HepG2 (cell line): ENCODE results near the gene PGC. TPM values are rescaled to one million over a fixed set of nuclear protein-coding genes. Genes with fewer than 3 reads are reported as not detected.

Source experiments
- BRCA1 ChIP-seq: sonication (generic); formaldehyde crosslinking; IDR thresholded peaks from 2 replicates; pipeline ENCODE4 v1.4.0; 2020; ENCODE audit warnings: missing genetic modification reagents
- CENPT ChIP-seq: sonication (generic); formaldehyde crosslinking; IDR thresholded peaks from 2 replicates; pipeline ENCODE4 v1.8.0; 2022; ENCODE audit warnings: low read depth, mild to moderate bottlenecking, moderate library complexity, missing genetic modification reagents
- CREM ChIP-seq, 2 experiments: sonication (generic) in 1 of 2; formaldehyde crosslinking in 1 of 2; IDR thresholded peaks; 2 replicates each; pipeline versions ENCODE4 v1.4.0 to v1.6.1; 2016 to 2020; ENCODE audit warnings: antibody characterized with exemption in 1 of 2, mild to moderate bottlenecking in 1 of 2, missing genetic modification reagents in 1 of 2
- FOXJ3 ChIP-seq: sonication (generic); formaldehyde crosslinking; IDR thresholded peaks from 2 replicates; pipeline ENCODE4 v1.4.0; 2020; ENCODE audit warnings: missing genetic modification reagents, mild to moderate bottlenecking, borderline replicate concordance
- GATA4 ChIP-seq: sonication (generic); IDR thresholded peaks from 2 replicates; pipeline ENCODE4 v1.6.1; 2016; ENCODE audit warnings: antibody characterized with exemption, low read depth, borderline replicate concordance
- GTF2F1 ChIP-seq: fragments of 150-350 bp; IDR thresholded peaks from 2 replicates; pipeline ENCODE4 v1.6.1; 2014; ENCODE audit warnings: low read length
- KAT2B ChIP-seq: fragments of 150-350 bp; IDR thresholded peaks from 2 replicates; pipeline ENCODE4 v1.6.1; 2014; ENCODE audit warnings: low read depth, low read length, borderline replicate concordance
- MYC ChIP-seq: sonication (generic); formaldehyde crosslinking; IDR thresholded peaks from 2 replicates; pipeline ENCODE4 v1.9.0; 2021; ENCODE audit warnings: missing genetic modification reagents, borderline replicate concordance
- POLR2G ChIP-seq: fragments of 200-400 bp; formaldehyde crosslinking; IDR thresholded peaks from 2 replicates; pipeline ENCODE4 v1.6.1; 2018; ENCODE audit warnings: mild to moderate bottlenecking, low read depth, low read length, moderate library complexity
- PRDM4 ChIP-seq: sonication (generic); formaldehyde crosslinking; IDR thresholded peaks from 2 replicates; pipeline ENCODE4 v1.9.0; 2021; ENCODE audit warnings: missing genetic modification reagents, borderline replicate concordance
- RARG ChIP-seq: sonication (generic); formaldehyde crosslinking; IDR thresholded peaks from 2 replicates; pipeline ENCODE4 v1.4.0; 2020; ENCODE audit warnings: low read depth, mild to moderate bottlenecking, missing genetic modification reagents
- RCOR2 ChIP-seq: IDR thresholded peaks from 2 replicates; pipeline ENCODE4 v1.6.1; 2016; ENCODE audit warnings: missing biosample characterization, missing genetic modification reagents
- SMC3 ChIP-seq: IDR thresholded peaks from 2 replicates; pipeline ENCODE4 v1.6.1; 2011; ENCODE audit warnings: low read length, improper control_type of control experiment
- SP4 ChIP-seq: sonication (generic); formaldehyde crosslinking; IDR thresholded peaks from 2 replicates; pipeline ENCODE4 v1.8.1; 2023; ENCODE audit warnings: mild to moderate bottlenecking, missing genetic modification reagents
- SRSF9 ChIP-seq: fragments of 200-400 bp; formaldehyde crosslinking; IDR thresholded peaks from 2 replicates; pipeline ENCODE4 v1.6.1; 2018; ENCODE audit warnings: borderline replicate concordance, mild to moderate bottlenecking, low read depth, low read length; ENCODE audit not compliant: insufficient read depth, poor library complexity, severe bottlenecking
- TAF15 ChIP-seq: fragments of 200-400 bp; formaldehyde crosslinking; IDR thresholded peaks from one replicate; pipeline ENCODE4 v1.6.1; 2018; ENCODE audit warnings: mild to moderate bottlenecking, low read depth, low read length; ENCODE audit not compliant: poor library complexity, severe bottlenecking
- ZKSCAN1 ChIP-seq: fragments of 150-350 bp; IDR thresholded peaks from 2 replicates; pipeline ENCODE4 v1.6.1; 2014; ENCODE audit warnings: low read length
- ZNF205 ChIP-seq: IDR thresholded peaks from 2 replicates; pipeline ENCODE4 v1.6.1; 2018; ENCODE audit warnings: missing biosample characterization, missing genetic modification reagents
- ZNF33B ChIP-seq: sonication (generic); formaldehyde crosslinking; IDR thresholded peaks from 2 replicates; pipeline ENCODE4 v1.5.1; 2020; ENCODE audit warnings: mild to moderate bottlenecking, missing genetic modification reagents
- ZNF44 ChIP-seq: sonication (generic); formaldehyde crosslinking; IDR thresholded peaks from 2 replicates; pipeline ENCODE4 v1.5.1; 2020; ENCODE audit warnings: mild to moderate bottlenecking, missing genetic modification reagents
- ZNF446 ChIP-seq: sonication (generic); formaldehyde crosslinking; IDR thresholded peaks from 2 replicates; pipeline ENCODE4 v1.5.0; 2020; ENCODE audit warnings: mild to moderate bottlenecking, missing genetic modification reagents
- ZNF713 ChIP-seq: sonication (generic); formaldehyde crosslinking; IDR thresholded peaks from 2 replicates; pipeline ENCODE4 v1.4.0; 2020; ENCODE audit warnings: mild to moderate bottlenecking, missing genetic modification reagents
- polyA plus RNA-seq, 8 experiments: library from polyadenylated mRNA; depleted of rRNA in 3 of 8; stranded (reverse) in 7 of 8; unstranded in 1 of 8; fragments of >200 nt; fragmentation: Illumina TruSeq in 4 of 8; extraction: Trizol in 4 of 8; gene quantifications; 2 replicates each; pipeline versions ENCODE4 v1.2.1 to v1.2.3, GENCODE V29; 2011 to 2016; ENCODE audit warnings: low read depth in 4 of 8, missing spikeins in 1 of 8, mixed read lengths in 1 of 8; ENCODE audit not compliant: insufficient read depth in 1 of 8
- total RNA-seq, 5 experiments: library from RNA; depleted of rRNA; stranded (reverse); fragments of >200 nt; fragmentation: Illumina TruSeq; extraction: Trizol; gene quantifications; 2 replicates each; pipeline ENCODE4 v1.2.3, GENCODE V29; 2016; ENCODE audit warnings: low read depth in 1 of 5
- TF ChIP-seq, protein P1 (sequence below): sonication (generic); formaldehyde crosslinking; IDR thresholded peaks from 2 replicates; pipeline ENCODE4 v1.5.0; 2020; ENCODE audit warnings: missing genetic modification reagents
- TF ChIP-seq, protein P2 (sequence below): IDR thresholded peaks from 2 replicates; pipeline ENCODE4 v1.6.1; 2016; ENCODE audit warnings: missing biosample characterization, missing genetic modification reagents, low read depth
- TF ChIP-seq, protein P3 (sequence below): sonication (generic); formaldehyde crosslinking; IDR thresholded peaks from 2 replicates; pipeline ENCODE4 v1.4.0; 2020; ENCODE audit warnings: missing genetic modification reagents

PGC gene
- total and polyA plus RNA-seq, 2 of the 13 experiments (the other 11 are each of a cell fraction or from before 2014, with no cell fraction given) = 426 to 502 TPM

DNA sequence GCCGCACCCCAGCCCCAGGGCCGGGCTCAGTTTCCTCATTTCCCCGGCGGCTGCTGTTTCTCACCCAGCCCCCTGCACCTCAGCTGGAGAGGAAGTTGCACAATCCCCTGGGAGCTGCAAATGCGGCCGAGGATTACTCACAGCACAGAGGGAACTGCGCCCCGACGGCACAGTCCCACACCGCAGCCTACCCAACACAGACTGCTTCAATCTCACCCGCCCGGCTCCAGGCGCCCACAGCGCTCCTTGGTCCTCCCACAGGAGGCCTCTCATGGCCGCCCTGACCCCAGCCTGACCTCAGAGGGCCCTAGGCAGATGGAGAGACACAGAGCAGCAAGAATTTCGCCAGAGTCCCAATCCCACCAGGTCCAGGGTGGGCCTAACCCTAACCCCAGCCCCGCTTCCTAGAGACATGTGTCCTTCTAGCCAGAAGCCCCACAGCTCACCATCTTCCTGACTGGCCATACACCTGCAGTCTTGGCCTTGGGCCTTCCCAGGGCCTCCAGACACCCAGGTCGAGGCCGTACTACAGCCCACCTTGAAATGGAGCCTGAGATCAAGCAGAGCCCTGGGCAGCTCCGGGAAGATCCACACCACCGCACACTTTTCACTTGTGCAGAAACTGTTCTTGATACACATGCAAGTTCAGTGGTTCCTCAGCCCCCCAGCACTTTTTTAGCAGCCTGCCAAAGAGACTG is 23.5 kb downstream of the PGC start (continued):
- TF ChIP-seq MYC (CRISPR knock-in tag) (peak; percentile 68; the same call in 1 of the 2 replicates), FOXJ3 (CRISPR knock-in tag) (peak; percentile 64; the same call in 1 of the 2 replicates), GATA4 (no peak), RCOR2 (CRISPR knock-in tag) (peak; percentile 53; the same call in 1 of the 2 replicates), ZKSCAN1 (no peak), ZNF446 (CRISPR knock-in tag) (no peak), ZNF205 (CRISPR knock-in tag) (peak; percentile 83), PRDM4 (CRISPR knock-in tag) (no peak), GTF2F1 (no peak), CREM (IDR thresholded peaks at IDR 0.05) (no peak), CREM (CRISPR knock-in tag; IDR thresholded peaks at IDR 0.05) (no peak), SMC3 (peak; percentile 44; the same call in 1 of the 2 replicates), BRCA1 (CRISPR knock-in tag) (peak; percentile 65; the same call in 1 of the 2 replicates), POLR2G (peak; percentile 59), RARG (CRISPR knock-in tag) (no peak), KAT2B (no peak), TAF15 (peak; percentile 41), ZNF33B (CRISPR knock-in tag) (peak; percentile 87; the same call in 1 of the 2 replicates), ZNF713 (0 out of 2 replicates have a peak, but pooled peaks have one; percentile 2), CENPT (no peak), SP4 (CRISPR knock-in tag) (no peak), SRSF9 (no peak), ZNF44 (CRISPR knock-in tag) (peak; percentile 80; the same call in 1 of the 2 replicates)
- TF ChIP-seq, protein P1, sequence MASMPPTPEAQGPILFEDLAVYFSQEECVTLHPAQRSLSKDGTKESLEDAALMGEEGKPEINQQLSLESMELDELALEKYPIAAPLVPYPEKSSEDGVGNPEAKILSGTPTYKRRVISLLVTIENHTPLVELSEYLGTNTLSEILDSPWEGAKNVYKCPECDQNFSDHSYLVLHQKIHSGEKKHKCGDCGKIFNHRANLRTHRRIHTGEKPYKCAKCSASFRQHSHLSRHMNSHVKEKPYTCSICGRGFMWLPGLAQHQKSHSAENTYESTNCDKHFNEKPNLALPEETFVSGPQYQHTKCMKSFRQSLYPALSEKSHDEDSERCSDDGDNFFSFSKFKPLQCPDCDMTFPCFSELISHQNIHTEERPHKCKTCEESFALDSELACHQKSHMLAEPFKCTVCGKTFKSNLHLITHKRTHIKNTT = no peak
- TF ChIP-seq, protein P2, sequence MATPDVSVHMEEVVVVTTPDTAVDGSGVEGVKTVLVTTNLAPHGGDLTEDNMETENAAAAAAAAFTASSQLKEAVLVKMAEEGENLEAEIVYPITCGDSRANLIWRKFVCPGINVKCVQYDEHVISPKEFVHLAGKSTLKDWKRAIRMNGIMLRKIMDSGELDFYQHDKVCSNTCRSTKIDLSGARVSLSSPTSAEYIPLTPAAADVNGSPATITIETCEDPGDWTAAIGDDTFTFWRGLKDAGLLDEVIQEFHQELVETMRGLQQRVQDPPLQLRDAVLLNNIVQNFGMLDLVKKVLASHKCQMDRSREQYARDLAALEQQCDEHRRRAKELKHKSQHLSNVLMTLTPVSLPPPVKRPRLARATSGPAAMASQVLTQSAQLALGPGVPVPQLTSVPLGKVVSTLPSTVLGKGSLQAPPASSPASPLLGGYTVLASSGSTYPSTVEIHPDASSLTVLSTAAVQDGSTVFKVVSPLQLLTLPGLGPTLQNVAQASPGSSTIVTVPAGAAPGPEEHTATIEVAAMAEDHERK (CRISPR knock-in tag) = no peak
- TF ChIP-seq, protein P3, sequence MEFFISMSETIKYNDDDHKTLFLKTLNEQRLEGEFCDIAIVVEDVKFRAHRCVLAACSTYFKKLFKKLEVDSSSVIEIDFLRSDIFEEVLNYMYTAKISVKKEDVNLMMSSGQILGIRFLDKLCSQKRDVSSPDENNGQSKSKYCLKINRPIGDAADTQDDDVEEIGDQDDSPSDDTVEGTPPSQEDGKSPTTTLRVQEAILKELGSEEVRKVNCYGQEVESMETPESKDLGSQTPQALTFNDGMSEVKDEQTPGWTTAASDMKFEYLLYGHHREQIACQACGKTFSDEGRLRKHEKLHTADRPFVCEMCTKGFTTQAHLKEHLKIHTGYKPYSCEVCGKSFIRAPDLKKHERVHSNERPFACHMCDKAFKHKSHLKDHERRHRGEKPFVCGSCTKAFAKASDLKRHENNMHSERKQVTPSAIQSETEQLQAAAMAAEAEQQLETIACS (CRISPR knock-in tag) = no peak
